WERI-Rb-1 (cell line): Measurements from ENCODE around the gene DNAJC5.

Experiments used
- DNase-seq: peaks from one replicate; pipeline ENCODE4 v3.0.0-alpha.2; 2020
- H3K27ac ChIP-seq: fragments of 250-450 bp; sonication (Bioruptor Pico); 2 replicates; pipeline ENCODE4 v1.5.1; 2020; ENCODE audit warnings: mild to moderate bottlenecking, moderate library complexity
- H3K27me3 ChIP-seq: fragments of 250-450 bp; sonication (Bioruptor Pico); 2 replicates; pipeline ENCODE4 v1.5.1; 2021; ENCODE audit warnings: mild to moderate bottlenecking, low read depth, moderate library complexity; ENCODE audit not compliant: insufficient read depth, severe bottlenecking
- H3K36me3 ChIP-seq: fragments of 250-450 bp; sonication (Bioruptor Pico); 2 replicates; pipeline ENCODE4 v1.5.1; 2020; ENCODE audit warnings: mild to moderate bottlenecking, moderate library complexity
- H3K4me3 ChIP-seq: 2 replicates; pipeline ENCODE4 v1.5.1; 2011; ENCODE audit warnings: low read depth, mild to moderate bottlenecking, control low read depth, low read length
- H3K9me3 ChIP-seq: fragments of 250-450 bp; sonication (Bioruptor Pico); 2 replicates; pipeline ENCODE4 v1.5.1; 2021; ENCODE audit warnings: mild to moderate bottlenecking, moderate library complexity; ENCODE audit not compliant: severe bottlenecking
- CTCF ChIP-seq: IDR thresholded peaks from 2 replicates; pipeline ENCODE4 v1.5.1; 2011; ENCODE audit warnings: low read depth, mild to moderate bottlenecking, control low read depth, inconsistent platforms, low read length

DNAJC5 gene

GRCh38 chr20:63861365-63861934, 33.5 kb upstream of the DNAJC5 start, which contains the start of gene ABHD16B:
ABHD16B (plus strand) TSS chr20:63861498; CDS start chr20:63861541, 43 bp downstream.
- H3K9me3 ChIP-seq: no peaks in the 10 kb centered on the region
- H3K27me3 ChIP-seq: no peaks in the 10 kb centered on the region
- H3K4me3 ChIP-seq: no peak within 1 kb of the TSS
- H3K27ac ChIP-seq: no peak within 1 kb of the TSS
- no peak for DNase-seq
- no peaks in the 10 kb centered on the region for H3K36me3 ChIP-seq
- TF ChIP-seq CTCF: no peak

- no peak for DNase-seq
- Histone ChIP-seq H3K27me3 (no peaks in the 10 kb centered on the region), H3K27ac (no peak overlapping the region), H3K36me3 (no peaks in the 10 kb centered on the region), H3K9me3 (no peaks in the 10 kb centered on the region), H3K4me3 (no peak overlapping the region)
- TF ChIP-seq CTCF: no peak
Observed at GRCh38 chr20:63861981-63862901, 32.7 kb upstream of the DNAJC5 start.

GRCh38 chr20:63863021-63863797, 31.7 kb upstream of the DNAJC5 start:
- Histone ChIP-seq H3K27ac (no peak overlapping the region), H3K9me3 (no peaks in the 10 kb centered on the region)
- no peak for DNase-seq

GRCh38 chr20:63863798-63864544, 31.0 kb upstream of the DNAJC5 start:
- H3K36me3 ChIP-seq: no peaks in the 10 kb centered on the region
- peak overlapping the region; percentile 93 for H3K27ac ChIP-seq
- peak overlapping the region; percentile 65 for H3K4me3 ChIP-seq
- no peaks in the 10 kb centered on the region for H3K27me3 ChIP-seq
- DNase-seq: peak; percentile 61
- H3K9me3 ChIP-seq: no peaks in the 10 kb centered on the region
- TF ChIP-seq CTCF: peak; percentile 78

More at GRCh38 chr20:63863021-63863797, 31.7 kb upstream of the DNAJC5 start:
- no peak overlapping the region for H3K4me3 ChIP-seq
- no peak for TF ChIP-seq CTCF
- no peaks in the 10 kb centered on the region for H3K36me3 ChIP-seq
- no peaks in the 10 kb centered on the region for H3K27me3 ChIP-seq

- TF ChIP-seq CTCF: no peak
- Histone ChIP-seq H3K36me3 (no peaks in the 10 kb centered on the region), H3K4me3 (peak overlapping the region; percentile 65), H3K9me3 (no peaks in the 10 kb centered on the region), H3K27me3 (no peaks in the 10 kb centered on the region), H3K27ac (peak overlapping the region; percentile 93)
- DNase-seq: no peak
Observed at GRCh38 chr20:63864545-63864977, 30.4 kb upstream of the DNAJC5 start.
